Cardiac muscle cell (in vitro differentiated cells and primary cell): ENCODE results near the gene RABGAP1. TPM values are rescaled to one million over a fixed set of nuclear protein-coding genes. Genes with fewer than 3 reads are reported as not detected.

Experiments used
- DNase-seq, 2 donors: peaks; one replicate each; pipeline versions ENCODE4 v3.0.0 to v3.0.0-alpha.2; 2010 to 2017; ENCODE audit warnings: low read depth in 1 of 2, low spot score in 1 of 2
- H3K27ac ChIP-seq: fragments of 200-600 bp; sonication (generic); 2 replicates; pipeline ENCODE4 v1.5.1; 2016
- H3K27me3 ChIP-seq: fragments of 200-600 bp; sonication (generic); 2 replicates; pipeline ENCODE4 v1.6.0; 2016; ENCODE audit warnings: control low read depth
- H3K36me3 ChIP-seq: fragments of 200-600 bp; sonication (generic); 2 replicates; pipeline ENCODE4 v1.5.1; 2016; ENCODE audit warnings: control low read depth
- H3K4me1 ChIP-seq: fragments of 200-600 bp; sonication (generic); 2 replicates; pipeline ENCODE4 v1.8.1; 2017; ENCODE audit warnings: low read depth, mild to moderate bottlenecking, mixed run types
- H3K4me3 ChIP-seq: fragments of 200-600 bp; sonication (generic); 2 replicates; pipeline ENCODE4 v1.5.1; 2016; ENCODE audit warnings: mild to moderate bottlenecking
- H3K9me3 ChIP-seq: fragments of 200-600 bp; sonication (generic); 2 replicates; pipeline ENCODE4 v1.5.1; 2017; ENCODE audit warnings: low read depth, mild to moderate bottlenecking, control low read depth
- CTCF ChIP-seq: IDR thresholded peaks from 2 replicates; pipeline ENCODE4 v1.5.1; 2012; ENCODE audit warnings: low read depth, mild to moderate bottlenecking, low read length
- polyA plus RNA-seq: library from polyadenylated mRNA; unstranded; fragments of >200 nt; fragmentation: Nextera tagmentation; extraction: Ambion mirVana; gene quantifications from 2 replicates; pipeline ENCODE4 v1.2.1, GENCODE V29; 2016
- total RNA-seq: library from RNA; depleted of rRNA; stranded (reverse); fragments of >200 nt; gene quantifications from 2 replicates; pipeline ENCODE4 v1.2.3, GENCODE V29; 2016

RABGAP1 gene
- total and polyA plus RNA-seq, 2 experiments from 2014 or later = 37.4 to 44.4 TPM

- Histone ChIP-seq H3K4me3 (no peak overlapping the region), H3K4me1 (peaks cover 6% of the 10 kb centered on the region), H3K36me3 (peaks cover 47% of the 10 kb centered on the region), H3K27me3 (no peaks in the 10 kb centered on the region), H3K27ac (no peak overlapping the region), H3K9me3 (no peaks in the 10 kb centered on the region)
- DNase-seq = no peak
- no peak for TF ChIP-seq CTCF
Observed at GRCh38 chr9:123098096-123098459, 157.3 kb downstream of the RABGAP1 start.

GRCh38 chr9:123099042-123099441 is 158.2 kb downstream of the RABGAP1 start:
- peaks cover 44% of the 10 kb centered on the region for H3K36me3 ChIP-seq

GRCh38 chr9:123099548-123099947 is 158.7 kb downstream of the RABGAP1 start:
- Histone ChIP-seq H3K36me3 (peaks cover 44% of the 10 kb centered on the region), H3K27ac (no peak overlapping the region), H3K9me3 (no peaks in the 10 kb centered on the region), H3K27me3 (no peaks in the 10 kb centered on the region), H3K4me1 (peaks cover 6% of the 10 kb centered on the region), H3K4me3 (no peak overlapping the region)
- DNase-seq = no peak
- no peak for TF ChIP-seq CTCF

More at GRCh38 chr9:123099042-123099441, 158.2 kb downstream of the RABGAP1 start:
- Histone ChIP-seq H3K4me3 (no peak overlapping the region), H3K27ac (no peak overlapping the region), H3K4me1 (peaks cover 6% of the 10 kb centered on the region), H3K9me3 (no peaks in the 10 kb centered on the region), H3K27me3 (no peaks in the 10 kb centered on the region)
- TF ChIP-seq CTCF = no peak
- no peak for DNase-seq

GRCh38 chr9:123102375-123103113 is 161.7 kb downstream of the RABGAP1 start:
- H3K4me3 ChIP-seq = no peak overlapping the region
- peak overlapping the region; percentile 44 for H3K27ac ChIP-seq
- H3K9me3 ChIP-seq = no peaks in the 10 kb centered on the region
- no peaks in the 10 kb centered on the region for H3K27me3 ChIP-seq
- peak; percentile 19 for TF ChIP-seq CTCF
- H3K4me1 ChIP-seq = no peaks in the 10 kb centered on the region
- H3K36me3 ChIP-seq = peaks cover 38% of the 10 kb centered on the region
- DNase-seq = no peak

GRCh38 chr9:123104807-123105206 is 164.0 kb downstream of the RABGAP1 start:
- Histone ChIP-seq H3K36me3 (peaks cover 17% of the 10 kb centered on the region), H3K27me3 (no peaks in the 10 kb centered on the region), H3K4me1 (no peaks in the 10 kb centered on the region), H3K9me3 (no peaks in the 10 kb centered on the region), H3K27ac (no peak overlapping the region), H3K4me3 (no peak overlapping the region)
- no peak for TF ChIP-seq CTCF
- no peak for DNase-seq
